ENCODE measurements around the gene RAD51B. TPM values are rescaled to one million over a fixed set of nuclear protein-coding genes. Genes with fewer than 3 reads are reported as not detected.

Gene RAD51B
- total RNA-seq, 2 donors from 2014 or later, result 31.1 to 67.3 TPM

- H3K27me3 Mint-ChIP-seq, result no peaks in the 10 kb centered on the region
- H3K4me3 Mint-ChIP-seq, result no peak overlapping the region
- no peaks in the 10 kb centered on the region for H3K9me3 Mint-ChIP-seq
- ATAC-seq, result no peak
- no peak for DNase-seq (ENCODE audit: low spot score)
- peaks cover 12 to 15% of the 10 kb centered on the region in 2 donors for H3K4me1 Mint-ChIP-seq (ENCODE audit: low read depth in 2 of 2)
- H3K27ac Mint-ChIP-seq, result no peak overlapping the region
- no peaks in the 10 kb centered on the region for H3K36me3 Mint-ChIP-seq
Observed at GRCh38 chr14:68561531-68562007, 742.0 kb downstream of the RAD51B start.

- no peak for ATAC-seq
Observed at GRCh38 chr14:68562911-68563250, 743.3 kb downstream of the RAD51B start.

GRCh38 chr14:68563251-68564131, 743.9 kb downstream of the RAD51B start:
- ATAC-seq (no peak), DNase-seq (ENCODE audit: low spot score) (no peak)
- Mint-ChIP-seq H3K4me3 (no peak overlapping the region), H3K27ac (peak overlapping the region in 1 of 2 donors; percentile 56), H3K27me3 (no peaks in the 10 kb centered on the region), H3K4me1 (ENCODE audit: low read depth in 2 of 2) (peaks cover 12 to 20% of the 10 kb centered on the region in 2 donors), H3K9me3 (no peaks in the 10 kb centered on the region), H3K36me3 (no peaks in the 10 kb centered on the region)

More at GRCh38 chr14:68562911-68563250, 743.3 kb downstream of the RAD51B start:
- H3K27me3 Mint-ChIP-seq, result no peaks in the 10 kb centered on the region
- H3K4me1 Mint-ChIP-seq (ENCODE audit: low read depth in 2 of 2), result peaks cover 12 to 20% of the 10 kb centered on the region in 2 donors
- no peak overlapping the region for H3K4me3 Mint-ChIP-seq
- H3K27ac Mint-ChIP-seq, result peak overlapping the region in 1 of 2 donors; percentile 56
- H3K9me3 Mint-ChIP-seq, result no peaks in the 10 kb centered on the region
- H3K36me3 Mint-ChIP-seq, result no peaks in the 10 kb centered on the region
- no peak for DNase-seq (ENCODE audit: low spot score)

- Mint-ChIP-seq H3K4me3 (no peak overlapping the region), H3K27ac (no peak overlapping the region), H3K27me3 (no peaks in the 10 kb centered on the region), H3K4me1 (ENCODE audit: low read depth in 2 of 2) (peaks cover 12 to 20% of the 10 kb centered on the region in 2 donors), H3K36me3 (no peaks in the 10 kb centered on the region), H3K9me3 (no peaks in the 10 kb centered on the region)
- DNase-seq (ENCODE audit: low spot score) (no peak), ATAC-seq (no peak)
Observed at GRCh38 chr14:68564191-68564825, 744.7 kb downstream of the RAD51B start.

- ATAC-seq (peak in 1 of 2 donors; percentile 50), DNase-seq (ENCODE audit: low spot score) (no peak)
- Mint-ChIP-seq H3K9me3 (no peaks in the 10 kb centered on the region), H3K27ac (no peak overlapping the region), H3K4me3 (no peak overlapping the region), H3K27me3 (no peaks in the 10 kb centered on the region), H3K36me3 (no peaks in the 10 kb centered on the region), H3K4me1 (ENCODE audit: low read depth in 2 of 2) (peaks cover 12 to 20% of the 10 kb centered on the region in 2 donors)
Observed at GRCh38 chr14:68564826-68565759, 745.5 kb downstream of the RAD51B start.

GRCh38 chr14:68566075-68566474, 746.5 kb downstream of the RAD51B start:
- no peaks in the 10 kb centered on the region for H3K9me3 Mint-ChIP-seq
- H3K4me1 Mint-ChIP-seq (ENCODE audit: low read depth in 2 of 2), result peaks cover 12 to 20% of the 10 kb centered on the region in 2 donors
- H3K4me3 Mint-ChIP-seq, result no peak overlapping the region
- H3K27ac Mint-ChIP-seq, result no peak overlapping the region
- H3K27me3 Mint-ChIP-seq, result no peaks in the 10 kb centered on the region
- H3K36me3 Mint-ChIP-seq, result no peaks in the 10 kb centered on the region
- DNase-seq (ENCODE audit: low spot score), result no peak
- ATAC-seq, result no peak

- Mint-ChIP-seq H3K36me3 (no peaks in the 10 kb centered on the region), H3K27ac (no peak overlapping the region), H3K4me1 (ENCODE audit: low read depth in 2 of 2) (peaks cover 6 to 15% of the 10 kb centered on the region in 2 donors), H3K27me3 (no peaks in the 10 kb centered on the region), H3K9me3 (no peaks in the 10 kb centered on the region), H3K4me3 (no peak overlapping the region)
- ATAC-seq, result no peak
- no peak for DNase-seq (ENCODE audit: low spot score)
Observed at GRCh38 chr14:68568907-68569897, 749.6 kb downstream of the RAD51B start.

GRCh38 chr14:68569970-68570409, 750.4 kb downstream of the RAD51B start:
- no peak overlapping the region for H3K4me3 Mint-ChIP-seq
- H3K27me3 Mint-ChIP-seq, result no peaks in the 10 kb centered on the region
- H3K9me3 Mint-ChIP-seq, result no peaks in the 10 kb centered on the region
- no peaks in the 10 kb centered on the region for H3K36me3 Mint-ChIP-seq
- H3K27ac Mint-ChIP-seq, result no peak overlapping the region
- ATAC-seq (no peak), DNase-seq (ENCODE audit: low spot score) (no peak)
- peaks cover 2 to 12% of the 10 kb centered on the region in 2 donors for H3K4me1 Mint-ChIP-seq (ENCODE audit: low read depth in 2 of 2)

- peaks cover 0 to 6% of the 10 kb centered on the region in 2 donors for H3K4me1 Mint-ChIP-seq (ENCODE audit: low read depth in 2 of 2)
- H3K9me3 Mint-ChIP-seq, result no peaks in the 10 kb centered on the region
- H3K4me3 Mint-ChIP-seq, result no peak overlapping the region
- no peak overlapping the region for H3K27ac Mint-ChIP-seq
- DNase-seq (ENCODE audit: low spot score) (no peak), ATAC-seq (no peak)
- H3K27me3 Mint-ChIP-seq, result no peaks in the 10 kb centered on the region
- H3K36me3 Mint-ChIP-seq, result no peaks in the 10 kb centered on the region
Observed at GRCh38 chr14:68571114-68571591, 751.6 kb downstream of the RAD51B start.

- ATAC-seq, result no peak
Observed at GRCh38 chr14:68571928-68572525, 752.4 kb downstream of the RAD51B start.

GRCh38 chr14:68573126-68573525, 753.5 kb downstream of the RAD51B start:
- no peak for DNase-seq (ENCODE audit: low spot score)
- H3K27ac Mint-ChIP-seq, result peak overlapping the region in 1 of 2 donors; percentile 5
- H3K36me3 Mint-ChIP-seq, result no peaks in the 10 kb centered on the region
- H3K27me3 Mint-ChIP-seq, result no peaks in the 10 kb centered on the region
- no peak for ATAC-seq
- H3K4me1 Mint-ChIP-seq (ENCODE audit: low read depth in 2 of 2), result peaks cover 0 to 5% of the 10 kb centered on the region in 2 donors
- H3K9me3 Mint-ChIP-seq, result no peaks in the 10 kb centered on the region
- H3K4me3 Mint-ChIP-seq, result no peak overlapping the region

More at GRCh38 chr14:68571928-68572525, 752.4 kb downstream of the RAD51B start:
- no peak for DNase-seq (ENCODE audit: low spot score)
- no peaks in the 10 kb centered on the region for H3K27me3 Mint-ChIP-seq
- peaks cover 0 to 5% of the 10 kb centered on the region in 2 donors for H3K4me1 Mint-ChIP-seq (ENCODE audit: low read depth in 2 of 2)
- H3K4me3 Mint-ChIP-seq, result no peak overlapping the region
- no peak overlapping the region for H3K27ac Mint-ChIP-seq
- no peaks in the 10 kb centered on the region for H3K9me3 Mint-ChIP-seq
- H3K36me3 Mint-ChIP-seq, result no peaks in the 10 kb centered on the region

- no peaks in the 10 kb centered on the region for H3K36me3 Mint-ChIP-seq
- no peaks in the 10 kb centered on the region for H3K9me3 Mint-ChIP-seq
- H3K27ac Mint-ChIP-seq, result peak overlapping the region in 1 of 2 donors; percentile 5
Observed at GRCh38 chr14:68573722-68574121, 754.1 kb downstream of the RAD51B start.

More at GRCh38 chr14:68573722-68574121, 754.1 kb downstream of the RAD51B start:
- no peak for DNase-seq (ENCODE audit: low spot score)
- Mint-ChIP-seq H3K4me1 (ENCODE audit: low read depth in 2 of 2) (peaks cover 0 to 5% of the 10 kb centered on the region in 2 donors), H3K4me3 (no peak overlapping the region), H3K27me3 (no peaks in the 10 kb centered on the region)
- no peak for ATAC-seq
